Gastroesophageal sphincter (tissue), 3 donors: ENCODE results near the gene TECTB.

ENCODE experiments used
- CTCF ChIP-seq, 4 experiments: fragments of 200-600 bp in 2 of 4; fragments of 450-650 bp in 2 of 4; sonication (generic) in 1 of 4; IDR thresholded peaks; one replicate each; pipeline ENCODE4 v1.5.1; 2017 to 2019; ENCODE audit warnings: antibody characterized with exemption in 4 of 4, mild to moderate bottlenecking in 2 of 4, moderate library complexity in 2 of 4
- EP300 ChIP-seq: sonication (generic); formaldehyde crosslinking; IDR thresholded peaks from one replicate; pipeline ENCODE4 v1.6.1; 2017; ENCODE audit warnings: antibody characterized with exemption, mild to moderate bottlenecking
- POLR2A ChIP-seq, 2 donors: fragments of 450-650 bp; IDR thresholded peaks; one replicate each; pipeline ENCODE4 v1.6.1; 2017; ENCODE audit warnings: antibody characterized with exemption in 2 of 2, mild to moderate bottlenecking in 2 of 2, moderate library complexity in 1 of 2

- TF ChIP-seq POLR2A (IDR thresholded peaks at IDR 0.05) (no peak), EP300 (no peak), CTCF (IDR thresholded peaks at IDR 0.05) (peak; percentile 46 to 69 (median 50))
Observed at GRCh38 chr10:112307358-112308124, 24.3 kb downstream of the TECTB start.
